HepG2 (cell line): Measurements from ENCODE around the gene PKLR. TPM values are rescaled to one million over a fixed set of nuclear protein-coding genes. Genes with fewer than 3 reads are reported as not detected.

Source experiments
- AHDC1 ChIP-seq: sonication (generic); formaldehyde crosslinking; IDR thresholded peaks from 2 replicates; pipeline ENCODE4 v1.5.1; 2020; ENCODE audit warnings: mild to moderate bottlenecking, missing genetic modification reagents, borderline replicate concordance
- GATAD1 ChIP-seq: IDR thresholded peaks from 2 replicates; pipeline ENCODE4 v1.6.1; 2016; ENCODE audit warnings: missing genetic modification reagents, missing compliant biosample characterization
- ISL2 ChIP-seq: sonication (generic); formaldehyde crosslinking; IDR thresholded peaks from 2 replicates; pipeline ENCODE4 v1.5.0; 2020; ENCODE audit warnings: missing genetic modification reagents
- PTBP1 ChIP-seq: fragments of 200-400 bp; formaldehyde crosslinking; IDR thresholded peaks from 2 replicates; pipeline ENCODE4 v1.6.1; 2018; ENCODE audit warnings: low read length, low read depth; ENCODE audit not compliant: poor library complexity, severe bottlenecking
- RFX3 ChIP-seq: IDR thresholded peaks from 2 replicates; pipeline ENCODE4 v1.6.1; 2016; ENCODE audit warnings: missing biosample characterization, missing genetic modification reagents
- SALL2 ChIP-seq: sonication (generic); formaldehyde crosslinking; IDR thresholded peaks from 2 replicates; pipeline ENCODE4 v1.8.1; 2023; ENCODE audit warnings: mild to moderate bottlenecking, missing genetic modification reagents, inconsistent platforms
- ZNF3 ChIP-seq: IDR thresholded peaks from 2 replicates; pipeline ENCODE4 v1.7.0; 2017; ENCODE audit warnings: inconsistent platforms
- ZNF577 ChIP-seq: sonication (generic); formaldehyde crosslinking; IDR thresholded peaks from 2 replicates; pipeline ENCODE4 v1.4.0; 2020; ENCODE audit warnings: mild to moderate bottlenecking, low read depth, missing genetic modification reagents, borderline replicate concordance
- ZNF619 ChIP-seq: sonication (generic); formaldehyde crosslinking; IDR thresholded peaks from 2 replicates; pipeline ENCODE4 v1.4.0; 2020; ENCODE audit warnings: mild to moderate bottlenecking, missing genetic modification reagents
- ZNF672 ChIP-seq: sonication (generic); formaldehyde crosslinking; IDR thresholded peaks from 2 replicates; pipeline ENCODE4 v1.8.1; 2022; ENCODE audit warnings: missing genetic modification reagents
- ZNF674 ChIP-seq: sonication (generic); formaldehyde crosslinking; IDR thresholded peaks from 2 replicates; pipeline ENCODE4 v1.5.0; 2020; ENCODE audit warnings: low read depth, mild to moderate bottlenecking, missing genetic modification reagents
- ZNF687 ChIP-seq: sonication (generic); formaldehyde crosslinking; IDR thresholded peaks from 2 replicates; pipeline ENCODE4 v1.5.1; 2020; ENCODE audit warnings: mild to moderate bottlenecking, missing genetic modification reagents, moderate library complexity
- polyA plus RNA-seq, 8 experiments: library from polyadenylated mRNA; depleted of rRNA in 3 of 8; stranded (reverse) in 7 of 8; unstranded in 1 of 8; fragments of >200 nt; fragmentation: Illumina TruSeq in 4 of 8; extraction: Trizol in 4 of 8; gene quantifications; 2 replicates each; pipeline versions ENCODE4 v1.2.1 to v1.2.3, GENCODE V29; 2011 to 2016; ENCODE audit warnings: low read depth in 4 of 8, missing spikeins in 1 of 8, mixed read lengths in 1 of 8; ENCODE audit not compliant: insufficient read depth in 1 of 8
- total RNA-seq, 5 experiments: library from RNA; depleted of rRNA; stranded (reverse); fragments of >200 nt; fragmentation: Illumina TruSeq; extraction: Trizol; gene quantifications; 2 replicates each; pipeline ENCODE4 v1.2.3, GENCODE V29; 2016; ENCODE audit warnings: low read depth in 1 of 5
- TF ChIP-seq, protein P1 (sequence below): sonication (generic); formaldehyde crosslinking; IDR thresholded peaks from 2 replicates; pipeline ENCODE4 v1.4.0; 2020; ENCODE audit warnings: missing genetic modification reagents

The PKLR gene
- total and polyA plus RNA-seq, 2 of the 13 experiments (the other 11 are each of a cell fraction or from before 2014, with no cell fraction given): 10.3 to 29.3 TPM

GRCh38 chr1:155324717-155325602 is 23.7 kb upstream of the PKLR start (continued):
- TF ChIP-seq, protein P1, sequence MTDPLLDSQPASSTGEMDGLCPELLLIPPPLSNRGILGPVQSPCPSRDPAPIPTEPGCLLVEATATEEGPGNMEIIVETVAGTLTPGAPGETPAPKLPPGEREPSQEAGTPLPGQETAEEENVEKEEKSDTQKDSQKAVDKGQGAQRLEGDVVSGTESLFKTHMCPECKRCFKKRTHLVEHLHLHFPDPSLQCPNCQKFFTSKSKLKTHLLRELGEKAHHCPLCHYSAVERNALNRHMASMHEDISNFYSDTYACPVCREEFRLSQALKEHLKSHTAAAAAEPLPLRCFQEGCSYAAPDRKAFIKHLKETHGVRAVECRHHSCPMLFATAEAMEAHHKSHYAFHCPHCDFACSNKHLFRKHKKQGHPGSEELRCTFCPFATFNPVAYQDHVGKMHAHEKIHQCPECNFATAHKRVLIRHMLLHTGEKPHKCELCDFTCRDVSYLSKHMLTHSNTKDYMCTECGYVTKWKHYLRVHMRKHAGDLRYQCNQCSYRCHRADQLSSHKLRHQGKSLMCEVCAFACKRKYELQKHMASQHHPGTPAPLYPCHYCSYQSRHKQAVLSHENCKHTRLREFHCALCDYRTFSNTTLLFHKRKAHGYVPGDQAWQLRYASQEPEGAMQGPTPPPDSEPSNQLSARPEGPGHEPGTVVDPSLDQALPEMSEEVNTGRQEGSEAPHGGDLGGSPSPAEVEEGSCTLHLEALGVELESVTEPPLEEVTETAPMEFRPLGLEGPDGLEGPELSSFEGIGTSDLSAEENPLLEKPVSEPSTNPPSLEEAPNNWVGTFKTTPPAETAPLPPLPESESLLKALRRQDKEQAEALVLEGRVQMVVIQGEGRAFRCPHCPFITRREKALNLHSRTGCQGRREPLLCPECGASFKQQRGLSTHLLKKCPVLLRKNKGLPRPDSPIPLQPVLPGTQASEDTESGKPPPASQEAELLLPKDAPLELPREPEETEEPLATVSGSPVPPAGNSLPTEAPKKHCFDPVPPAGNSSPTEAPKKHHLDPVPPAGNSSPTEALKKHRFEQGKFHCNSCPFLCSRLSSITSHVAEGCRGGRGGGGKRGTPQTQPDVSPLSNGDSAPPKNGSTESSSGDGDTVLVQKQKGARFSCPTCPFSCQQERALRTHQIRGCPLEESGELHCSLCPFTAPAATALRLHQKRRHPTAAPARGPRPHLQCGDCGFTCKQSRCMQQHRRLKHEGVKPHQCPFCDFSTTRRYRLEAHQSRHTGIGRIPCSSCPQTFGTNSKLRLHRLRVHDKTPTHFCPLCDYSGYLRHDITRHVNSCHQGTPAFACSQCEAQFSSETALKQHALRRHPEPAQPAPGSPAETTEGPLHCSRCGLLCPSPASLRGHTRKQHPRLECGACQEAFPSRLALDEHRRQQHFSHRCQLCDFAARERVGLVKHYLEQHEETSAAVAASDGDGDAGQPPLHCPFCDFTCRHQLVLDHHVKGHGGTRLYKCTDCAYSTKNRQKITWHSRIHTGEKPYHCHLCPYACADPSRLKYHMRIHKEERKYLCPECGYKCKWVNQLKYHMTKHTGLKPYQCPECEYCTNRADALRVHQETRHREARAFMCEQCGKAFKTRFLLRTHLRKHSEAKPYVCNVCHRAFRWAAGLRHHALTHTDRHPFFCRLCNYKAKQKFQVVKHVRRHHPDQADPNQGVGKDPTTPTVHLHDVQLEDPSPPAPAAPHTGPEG (CRISPR knock-in tag): 0 out of 2 replicates have a peak, but pooled peaks have one; percentile 9
- no peak; the same call in 1 of the 2 replicates for TF ChIP-seq ZNF619
- no peak for TF ChIP-seq GATAD1 (CRISPR knock-in tag)
- TF ChIP-seq PTBP1: peak; percentile 16
- no peak for TF ChIP-seq ISL2 (CRISPR knock-in tag)
- TF ChIP-seq ZNF577 (CRISPR knock-in tag): no peak
- no peak for TF ChIP-seq RFX3 (CRISPR knock-in tag)
- no peak for TF ChIP-seq ZNF3 (CRISPR knock-in tag)
- TF ChIP-seq ZNF672: no peak
- no peak for TF ChIP-seq ZNF674 (CRISPR knock-in tag)
- no peak for TF ChIP-seq AHDC1 (CRISPR knock-in tag)
- peak; percentile 49 for TF ChIP-seq ZNF687
- peak; percentile 20; the same call in 1 of the 2 replicates for TF ChIP-seq SALL2 (CRISPR knock-in tag)
